HepG2 (cell line): ENCODE data around the gene STK11. TPM values are rescaled to one million over a fixed set of nuclear protein-coding genes. Genes with fewer than 3 reads are reported as not detected.

Experiments used
- ARHGAP35 ChIP-seq: sonication (generic); formaldehyde crosslinking; IDR thresholded peaks from 2 replicates; pipeline ENCODE4 v1.9.0; 2022; ENCODE audit warnings: mild to moderate bottlenecking, inconsistent platforms, moderate library complexity, missing genetic modification reagents, borderline replicate concordance
- FIP1L1 ChIP-seq: fragments of 200-400 bp; formaldehyde crosslinking; IDR thresholded peaks from 2 replicates; pipeline ENCODE4 v1.6.1; 2018; ENCODE audit warnings: low read depth, mild to moderate bottlenecking, low read length, moderate library complexity, borderline replicate concordance; ENCODE audit not compliant: insufficient read depth
- HNRNPK ChIP-seq: fragments of 200-400 bp; formaldehyde crosslinking; IDR thresholded peaks from 2 replicates; pipeline ENCODE4 v1.6.1; 2018; ENCODE audit warnings: low read length, low read depth, moderate library complexity, mild to moderate bottlenecking; ENCODE audit not compliant: poor library complexity, severe bottlenecking
- MEIS2 ChIP-seq: sonication (generic); formaldehyde crosslinking; IDR thresholded peaks from 2 replicates; pipeline ENCODE4 v1.9.0; 2021; ENCODE audit warnings: mild to moderate bottlenecking, missing genetic modification reagents
- PAX8 ChIP-seq: sonication (generic); formaldehyde crosslinking; IDR thresholded peaks from 2 replicates; pipeline ENCODE4 v1.8.0; 2022; ENCODE audit warnings: mild to moderate bottlenecking, missing genetic modification reagents, borderline replicate concordance
- SIX4 ChIP-seq: sonication (generic); formaldehyde crosslinking; IDR thresholded peaks from 2 replicates; pipeline ENCODE4 v1.4.0; 2020; ENCODE audit warnings: missing genetic modification reagents
- SNAPC5 ChIP-seq: sonication (generic); formaldehyde crosslinking; IDR thresholded peaks from 2 replicates; pipeline ENCODE4 v1.8.1; 2023; ENCODE audit warnings: mild to moderate bottlenecking, missing genetic modification reagents, borderline replicate concordance
- TP53 ChIP-seq: sonication (generic); formaldehyde crosslinking; conservative IDR thresholded peaks from 2 replicates; pipeline ENCODE4 v1.4.0; 2020; ENCODE audit warnings: missing genetic modification reagents
- ZBTB3 ChIP-seq: sonication (generic); formaldehyde crosslinking; IDR thresholded peaks from 2 replicates; pipeline ENCODE4 v1.4.0; 2020; ENCODE audit warnings: low read depth, mild to moderate bottlenecking, moderate library complexity, missing genetic modification reagents, borderline replicate concordance
- ZBTB8A ChIP-seq: sonication (generic); formaldehyde crosslinking; IDR thresholded peaks from 2 replicates; pipeline ENCODE4 v1.4.0; 2020; ENCODE audit warnings: mild to moderate bottlenecking, low read depth, missing genetic modification reagents, borderline replicate concordance
- ZMYM4 ChIP-seq: sonication (generic); formaldehyde crosslinking; IDR thresholded peaks from 2 replicates; pipeline ENCODE4 v1.8.1; 2023; ENCODE audit warnings: mild to moderate bottlenecking, missing genetic modification reagents
- ZNF136 ChIP-seq: sonication (generic); formaldehyde crosslinking; IDR thresholded peaks from 2 replicates; pipeline ENCODE4 v1.8.1; 2022; ENCODE audit warnings: low read depth, mild to moderate bottlenecking, moderate library complexity, missing genetic modification reagents
- ZNF326 ChIP-seq: sonication (generic); formaldehyde crosslinking; IDR thresholded peaks from 2 replicates; pipeline ENCODE4 v1.4.0; 2020; ENCODE audit warnings: missing genetic modification reagents, borderline replicate concordance
- ZNF496 ChIP-seq: sonication (generic); formaldehyde crosslinking; IDR thresholded peaks from 2 replicates; pipeline ENCODE4 v1.8.1; 2023; ENCODE audit warnings: mild to moderate bottlenecking, moderate library complexity, missing genetic modification reagents; ENCODE audit not compliant: insufficient replicate concordance
- ZNF776 ChIP-seq: sonication (generic); formaldehyde crosslinking; IDR thresholded peaks from 2 replicates; pipeline ENCODE4 v1.4.0; 2020; ENCODE audit warnings: mild to moderate bottlenecking, missing genetic modification reagents
- ZNF788 ChIP-seq: sonication (generic); formaldehyde crosslinking; IDR thresholded peaks from 2 replicates; pipeline ENCODE4 v1.5.0; 2020; ENCODE audit warnings: mild to moderate bottlenecking, missing genetic modification reagents, borderline replicate concordance
- polyA plus RNA-seq, 8 experiments: library from polyadenylated mRNA; depleted of rRNA in 3 of 8; stranded (reverse) in 7 of 8; unstranded in 1 of 8; fragments of >200 nt; fragmentation: Illumina TruSeq in 4 of 8; extraction: Trizol in 4 of 8; gene quantifications; 2 replicates each; pipeline versions ENCODE4 v1.2.1 to v1.2.3, GENCODE V29; 2011 to 2016; ENCODE audit warnings: low read depth in 4 of 8, missing spikeins in 1 of 8, mixed read lengths in 1 of 8; ENCODE audit not compliant: insufficient read depth in 1 of 8
- total RNA-seq, 5 experiments: library from RNA; depleted of rRNA; stranded (reverse); fragments of >200 nt; fragmentation: Illumina TruSeq; extraction: Trizol; gene quantifications; 2 replicates each; pipeline ENCODE4 v1.2.3, GENCODE V29; 2016; ENCODE audit warnings: low read depth in 1 of 5
- TF ChIP-seq, protein P1 (sequence below): sonication (generic); formaldehyde crosslinking; conservative IDR thresholded peaks from 2 replicates; pipeline ENCODE4 v1.4.0; 2020; ENCODE audit warnings: missing genetic modification reagents
- TF ChIP-seq, protein P2 (sequence below): sonication (generic); formaldehyde crosslinking; IDR thresholded peaks from 2 replicates; pipeline ENCODE4 v1.5.1; 2020; ENCODE audit warnings: missing genetic modification reagents, mild to moderate bottlenecking, borderline replicate concordance
- TF ChIP-seq, protein P3 (sequence below): sonication (generic); formaldehyde crosslinking; IDR thresholded peaks from 2 replicates; pipeline ENCODE4 v1.4.0; 2020; ENCODE audit warnings: missing genetic modification reagents, low read depth, mild to moderate bottlenecking, borderline replicate concordance
- TF ChIP-seq, protein P4 (sequence below): IDR thresholded peaks from 2 replicates; pipeline ENCODE4 v1.6.1; 2012; ENCODE audit warnings: inconsistent platforms

STK11 gene
- total and polyA plus RNA-seq, 2 of the 13 experiments (the other 11 are each of a cell fraction or from before 2014, with no cell fraction given): 27.5 to 43.6 TPM

GRCh38 chr19:1238369-1239303 lies 33.1 kb downstream of the STK11 start (continued):
- TF ChIP-seq, protein P1, sequence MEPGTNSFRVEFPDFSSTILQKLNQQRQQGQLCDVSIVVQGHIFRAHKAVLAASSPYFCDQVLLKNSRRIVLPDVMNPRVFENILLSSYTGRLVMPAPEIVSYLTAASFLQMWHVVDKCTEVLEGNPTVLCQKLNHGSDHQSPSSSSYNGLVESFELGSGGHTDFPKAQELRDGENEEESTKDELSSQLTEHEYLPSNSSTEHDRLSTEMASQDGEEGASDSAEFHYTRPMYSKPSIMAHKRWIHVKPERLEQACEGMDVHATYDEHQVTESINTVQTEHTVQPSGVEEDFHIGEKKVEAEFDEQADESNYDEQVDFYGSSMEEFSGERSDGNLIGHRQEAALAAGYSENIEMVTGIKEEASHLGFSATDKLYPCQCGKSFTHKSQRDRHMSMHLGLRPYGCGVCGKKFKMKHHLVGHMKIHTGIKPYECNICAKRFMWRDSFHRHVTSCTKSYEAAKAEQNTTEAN (CRISPR knock-in tag): no peak
- TF ChIP-seq ZNF776 (CRISPR knock-in tag) (peak; percentile 61; the same call in 1 of the 2 replicates), ZBTB8A (CRISPR knock-in tag) (no peak), PAX8 (no peak), ZNF788 (CRISPR knock-in tag) (no peak), SIX4 (CRISPR knock-in tag) (no peak), MEIS2 (no peak), TP53 (CRISPR knock-in tag) (no peak), ARHGAP35 (CRISPR knock-in tag) (no peak), FIP1L1 (no peak), ZNF496 (CRISPR knock-in tag) (no peak), ZMYM4 (CRISPR knock-in tag) (no peak), HNRNPK (no peak), ZNF136 (CRISPR knock-in tag) (no peak; the same call in 1 of the 2 replicates), SNAPC5 (CRISPR knock-in tag) (no peak), ZNF326 (CRISPR knock-in tag) (no peak), ZBTB3 (CRISPR knock-in tag) (no peak)
- TF ChIP-seq, protein P2, sequence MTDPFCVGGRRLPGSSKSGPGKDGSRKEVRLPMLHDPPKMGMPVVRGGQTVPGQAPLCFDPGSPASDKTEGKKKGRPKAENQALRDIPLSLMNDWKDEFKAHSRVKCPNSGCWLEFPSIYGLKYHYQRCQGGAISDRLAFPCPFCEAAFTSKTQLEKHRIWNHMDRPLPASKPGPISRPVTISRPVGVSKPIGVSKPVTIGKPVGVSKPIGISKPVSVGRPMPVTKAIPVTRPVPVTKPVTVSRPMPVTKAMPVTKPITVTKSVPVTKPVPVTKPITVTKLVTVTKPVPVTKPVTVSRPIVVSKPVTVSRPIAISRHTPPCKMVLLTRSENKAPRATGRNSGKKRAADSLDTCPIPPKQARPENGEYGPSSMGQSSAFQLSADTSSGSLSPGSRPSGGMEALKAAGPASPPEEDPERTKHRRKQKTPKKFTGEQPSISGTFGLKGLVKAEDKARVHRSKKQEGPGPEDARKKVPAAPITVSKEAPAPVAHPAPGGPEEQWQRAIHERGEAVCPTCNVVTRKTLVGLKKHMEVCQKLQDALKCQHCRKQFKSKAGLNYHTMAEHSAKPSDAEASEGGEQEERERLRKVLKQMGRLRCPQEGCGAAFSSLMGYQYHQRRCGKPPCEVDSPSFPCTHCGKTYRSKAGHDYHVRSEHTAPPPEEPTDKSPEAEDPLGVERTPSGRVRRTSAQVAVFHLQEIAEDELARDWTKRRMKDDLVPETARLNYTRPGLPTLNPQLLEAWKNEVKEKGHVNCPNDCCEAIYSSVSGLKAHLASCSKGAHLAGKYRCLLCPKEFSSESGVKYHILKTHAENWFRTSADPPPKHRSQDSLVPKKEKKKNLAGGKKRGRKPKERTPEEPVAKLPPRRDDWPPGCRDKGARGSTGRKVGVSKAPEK (CRISPR knock-in tag): no peak
- TF ChIP-seq, protein P3, sequence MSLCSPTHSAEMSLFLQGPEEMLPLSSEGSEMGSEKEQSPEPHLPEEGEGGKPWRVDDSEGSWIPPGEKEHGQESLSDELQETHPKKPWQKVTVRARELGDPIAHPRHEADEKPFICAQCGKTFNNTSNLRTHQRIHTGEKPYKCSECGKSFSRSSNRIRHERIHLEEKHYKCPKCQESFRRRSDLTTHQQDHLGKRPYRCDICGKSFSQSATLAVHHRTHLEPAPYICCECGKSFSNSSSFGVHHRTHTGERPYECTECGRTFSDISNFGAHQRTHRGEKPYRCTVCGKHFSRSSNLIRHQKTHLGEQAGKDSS (CRISPR knock-in tag): no peak
- TF ChIP-seq, protein P4, sequence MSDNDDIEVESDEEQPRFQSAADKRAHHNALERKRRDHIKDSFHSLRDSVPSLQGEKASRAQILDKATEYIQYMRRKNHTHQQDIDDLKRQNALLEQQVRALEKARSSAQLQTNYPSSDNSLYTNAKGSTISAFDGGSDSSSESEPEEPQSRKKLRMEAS: peak; percentile 39; the same call in 1 of the 2 replicates
